Measurements from ENCODE around the gene VCAM1. TPM values are rescaled to one million over a fixed set of nuclear protein-coding genes. Genes with fewer than 3 reads are reported as not detected.

The VCAM1 gene
- polyA plus RNA-seq, 1 experiment: 0.05 TPM

DNA sequence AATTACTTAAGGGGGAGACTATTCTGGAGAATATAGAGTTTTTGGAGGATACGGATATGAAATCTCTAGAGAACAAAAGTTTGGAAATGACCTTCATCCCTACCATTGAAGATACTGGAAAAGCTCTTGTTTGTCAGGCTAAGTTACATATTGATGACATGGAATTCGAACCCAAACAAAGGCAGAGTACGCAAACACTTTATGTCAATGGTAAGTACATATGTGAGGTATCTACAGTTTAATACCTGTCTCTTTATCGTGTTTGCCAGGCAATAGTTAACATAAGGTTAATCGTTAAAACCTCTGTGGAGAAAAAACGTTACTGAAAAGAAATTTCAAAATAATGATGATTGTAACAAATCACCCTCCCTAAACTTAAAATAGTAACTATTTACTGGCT, 11.8 kb downstream of the VCAM1 start:
- H3K27me3 ChIP-seq (ENCODE audit: control insufficient read depth, insufficient read depth, low read length): no peaks in the 10 kb centered on the region; the same call in 1 of the 2 replicates
- TF ChIP-seq, protein P1, sequence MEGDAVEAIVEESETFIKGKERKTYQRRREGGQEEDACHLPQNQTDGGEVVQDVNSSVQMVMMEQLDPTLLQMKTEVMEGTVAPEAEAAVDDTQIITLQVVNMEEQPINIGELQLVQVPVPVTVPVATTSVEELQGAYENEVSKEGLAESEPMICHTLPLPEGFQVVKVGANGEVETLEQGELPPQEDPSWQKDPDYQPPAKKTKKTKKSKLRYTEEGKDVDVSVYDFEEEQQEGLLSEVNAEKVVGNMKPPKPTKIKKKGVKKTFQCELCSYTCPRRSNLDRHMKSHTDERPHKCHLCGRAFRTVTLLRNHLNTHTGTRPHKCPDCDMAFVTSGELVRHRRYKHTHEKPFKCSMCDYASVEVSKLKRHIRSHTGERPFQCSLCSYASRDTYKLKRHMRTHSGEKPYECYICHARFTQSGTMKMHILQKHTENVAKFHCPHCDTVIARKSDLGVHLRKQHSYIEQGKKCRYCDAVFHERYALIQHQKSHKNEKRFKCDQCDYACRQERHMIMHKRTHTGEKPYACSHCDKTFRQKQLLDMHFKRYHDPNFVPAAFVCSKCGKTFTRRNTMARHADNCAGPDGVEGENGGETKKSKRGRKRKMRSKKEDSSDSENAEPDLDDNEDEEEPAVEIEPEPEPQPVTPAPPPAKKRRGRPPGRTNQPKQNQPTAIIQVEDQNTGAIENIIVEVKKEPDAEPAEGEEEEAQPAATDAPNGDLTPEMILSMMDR (IDR thresholded peaks at IDR 0.05; ENCODE audit: insufficient read depth, low read depth, low read length): no peak
- DNase-seq (ENCODE audit: low read depth): no peak
- CTCF ChIA-PET: interaction anchor here (1.9 kb wide), 1 partner anchor 9 kb away, joined by 4 read pairs; no protein-coding TSS in a partner anchor
- POLR2A ChIA-PET: no interaction called here
- H3K4me3 ChIP-seq (ENCODE audit: low read depth, low read length): no peak overlapping the region
- H3K36me3 ChIP-seq (ENCODE audit: control insufficient read depth, insufficient read depth, low read length): no peaks in the 10 kb centered on the region

DNA sequence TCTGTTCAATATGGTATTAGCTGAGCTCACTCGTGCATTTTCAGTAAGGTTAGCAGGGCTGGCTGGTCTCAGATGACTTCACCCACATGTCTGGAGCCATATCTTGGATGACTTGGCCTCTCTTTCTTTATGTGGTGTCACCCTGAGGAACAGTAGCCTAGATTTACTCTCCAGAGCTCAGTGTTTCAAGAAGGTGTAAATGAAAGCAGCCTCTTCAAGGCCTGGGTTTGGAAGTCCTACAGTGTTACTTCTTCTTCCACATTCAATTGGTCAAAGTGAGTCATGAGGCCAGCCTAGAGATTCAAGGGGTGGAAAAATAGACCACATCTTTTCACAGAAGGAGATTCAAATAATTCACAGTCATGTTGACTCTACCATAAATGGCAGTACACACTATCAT, 12.2 kb downstream of the VCAM1 start:
- H3K4me3 ChIP-seq (ENCODE audit: low read depth, low read length): no peak overlapping the region
- ChIA-PET POLR2A (no interaction called here), CTCF (interaction anchor here (1.9 kb wide), 1 partner anchor 10 kb away, joined by 4 read pairs; no protein-coding TSS in a partner anchor)
- TF ChIP-seq, protein P1 (IDR thresholded peaks at IDR 0.05; ENCODE audit: insufficient read depth, low read depth, low read length): no peak
- H3K27me3 ChIP-seq (ENCODE audit: control insufficient read depth, insufficient read depth, low read length): no peaks in the 10 kb centered on the region; the same call in 1 of the 2 replicates
- DNase-seq (ENCODE audit: low read depth): no peak
- H3K36me3 ChIP-seq (ENCODE audit: control insufficient read depth, insufficient read depth, low read length): no peaks in the 10 kb centered on the region

DNA sequence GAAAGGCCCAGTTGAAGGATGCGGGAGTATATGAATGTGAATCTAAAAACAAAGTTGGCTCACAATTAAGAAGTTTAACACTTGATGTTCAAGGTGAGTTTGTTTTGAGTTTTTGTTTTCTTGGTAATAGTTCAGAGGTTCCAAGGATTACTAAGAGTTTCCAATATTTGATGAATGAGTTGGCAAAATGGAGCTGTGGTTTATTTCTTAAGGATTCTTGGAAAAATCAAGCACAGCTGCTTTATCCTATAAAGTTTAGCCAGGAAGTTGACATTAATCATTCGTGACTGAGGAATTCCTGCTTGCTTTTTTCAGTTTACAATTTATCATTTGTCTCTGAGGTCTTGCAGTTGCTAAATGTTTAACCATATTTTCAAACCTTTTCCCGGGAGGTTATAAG, 15.1 kb downstream of the VCAM1 start:
- ChIA-PET POLR2A (interaction anchor here (0.9 kb wide), 1 partner anchor 13 kb away, joined by 3 read pairs; no protein-coding TSS in a partner anchor), CTCF (interaction anchor here (0.8 to 1.0 kb wide), 2 partner anchors 127 to 132 kb away, joined by 3 read pairs; no protein-coding TSS in a partner anchor)
- no peaks in the 10 kb centered on the region for H3K36me3 ChIP-seq (ENCODE audit: control insufficient read depth, insufficient read depth, low read length)
- TF ChIP-seq, protein P1 (IDR thresholded peaks at IDR 0.05; ENCODE audit: insufficient read depth, low read depth, low read length): no peak
- H3K4me3 ChIP-seq (ENCODE audit: low read depth, low read length): no peak overlapping the region
- no peaks in the 10 kb centered on the region for H3K27me3 ChIP-seq (ENCODE audit: control insufficient read depth, insufficient read depth, low read length)
- peak; percentile 87 for DNase-seq (ENCODE audit: low read depth)

DNA sequence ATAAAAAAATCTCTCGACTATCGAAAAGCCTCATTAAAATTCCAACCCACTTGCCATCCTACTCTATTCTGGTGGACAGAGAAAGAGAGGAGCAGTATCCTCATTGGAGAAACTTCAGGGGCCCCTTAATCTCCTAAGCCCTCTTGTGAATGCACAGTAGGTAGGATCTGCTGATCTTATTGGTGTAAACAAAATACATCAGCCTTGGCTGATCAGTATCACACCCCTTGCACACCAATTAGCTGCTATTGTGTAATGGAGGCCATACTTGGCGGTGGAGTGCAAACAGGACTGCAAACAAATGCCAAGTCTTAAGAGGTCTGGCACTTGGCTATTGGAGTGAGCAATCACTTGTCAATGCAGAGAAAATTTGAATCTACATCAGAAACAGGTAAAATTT, 15.7 kb downstream of the VCAM1 start:
- Histone ChIP-seq H3K27me3 (ENCODE audit: control insufficient read depth, insufficient read depth, low read length) (no peaks in the 10 kb centered on the region), H3K36me3 (ENCODE audit: control insufficient read depth, insufficient read depth, low read length) (no peaks in the 10 kb centered on the region), H3K4me3 (ENCODE audit: low read depth, low read length) (no peak overlapping the region)
- TF ChIP-seq, protein P1 (IDR thresholded peaks at IDR 0.05; ENCODE audit: insufficient read depth, low read depth, low read length): no peak
- ChIA-PET CTCF (interaction anchor here (0.8 to 1.0 kb wide), 2 partner anchors 128 to 132 kb away, joined by 3 read pairs; no protein-coding TSS in a partner anchor), POLR2A (interaction anchor here (0.9 kb wide), 1 partner anchor 14 kb away, joined by 3 read pairs; no protein-coding TSS in a partner anchor)
- DNase-seq (ENCODE audit: low read depth): no peak

DNA sequence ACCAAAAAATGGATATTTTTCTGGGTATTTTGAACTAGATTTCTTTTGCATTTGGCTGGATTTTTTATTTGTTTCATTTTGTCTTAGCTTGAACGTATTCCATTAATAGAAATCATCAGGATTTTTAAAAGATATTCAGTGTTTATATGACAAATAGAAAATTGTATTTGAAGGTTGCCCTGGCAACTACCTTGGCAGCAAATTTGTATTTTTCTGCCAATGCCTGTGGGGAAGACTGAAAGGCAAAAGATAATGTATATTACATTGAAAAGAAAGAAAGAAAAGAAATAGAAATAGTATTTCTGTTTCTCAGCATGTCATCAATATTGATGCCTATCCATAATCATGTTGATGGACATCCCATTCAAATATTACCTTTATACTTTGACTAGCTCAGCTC, 16.8 kb downstream of the VCAM1 start:
- Histone ChIP-seq H3K4me3 (ENCODE audit: low read depth, low read length) (no peak overlapping the region), H3K27me3 (ENCODE audit: control insufficient read depth, insufficient read depth, low read length) (no peaks in the 10 kb centered on the region), H3K36me3 (ENCODE audit: control insufficient read depth, insufficient read depth, low read length) (no peaks in the 10 kb centered on the region)
- DNase-seq (ENCODE audit: low read depth): no peak
- POLR2A ChIA-PET: no interaction called here
- CTCF ChIA-PET: interaction anchor here (0.6 to 1.2 kb wide), 2 partner anchors 12 to 18 kb away, joined by 3 to 4 read pairs; no protein-coding TSS in a partner anchor
- TF ChIP-seq, protein P1 (IDR thresholded peaks at IDR 0.05; ENCODE audit: insufficient read depth, low read depth, low read length): no peak

Measured in BJ (cell line).